Fibroblast of lung (primary cell): ENCODE measurements around the gene DHX32. TPM values are rescaled to one million over a fixed set of nuclear protein-coding genes. Genes with fewer than 3 reads are reported as not detected.

ENCODE experiments used
- DNase-seq, 2 donors: peaks; one replicate each; pipeline versions ENCODE4 v3.0.0 to v3.0.0-alpha.2; 2010; ENCODE audit warnings: low read depth in 2 of 2
- H2AFZ ChIP-seq: 2 replicates; pipeline ENCODE4 v1.5.1; 2012; ENCODE audit warnings: low read length, control low read depth, inconsistent platforms
- H3K27ac ChIP-seq: 2 replicates; pipeline ENCODE4 v1.5.1; 2011; ENCODE audit warnings: low read length, control low read depth; ENCODE audit not compliant: insufficient read depth
- H3K27me3 ChIP-seq: 2 replicates; pipeline ENCODE4 v1.5.1; 2011; ENCODE audit warnings: mild to moderate bottlenecking, low read length; ENCODE audit not compliant: control insufficient read depth, insufficient read depth
- H3K36me3 ChIP-seq: 2 replicates; pipeline ENCODE4 v1.5.1; 2011; ENCODE audit warnings: low read length; ENCODE audit not compliant: control insufficient read depth, insufficient read depth
- H3K4me1 ChIP-seq: 2 replicates; pipeline ENCODE4 v1.5.1; 2011; ENCODE audit warnings: low read length; ENCODE audit not compliant: control insufficient read depth, insufficient read depth; ENCODE audit errors: extremely low read depth
- H3K4me2 ChIP-seq: 2 replicates; pipeline ENCODE4 v1.5.1; 2011; ENCODE audit warnings: low read length, control low read depth; ENCODE audit not compliant: insufficient read depth; ENCODE audit errors: extremely low read depth
- H3K4me3 ChIP-seq, 4 experiments: fragments of 200-600 bp in 1 of 4; sonication (generic) in 1 of 4; replicated peaks in 1 of 4; 2 replicates each; pipeline ENCODE4 v1.5.1; 2011 to 2016; ENCODE audit warnings: low read length in 4 of 4, low read depth in 3 of 4, mild to moderate bottlenecking in 3 of 4, control low read depth in 2 of 4, inconsistent platforms in 1 of 4, mixed read lengths in 1 of 4; ENCODE audit not compliant: insufficient read depth in 1 of 4; ENCODE audit errors: control extremely low read depth in 1 of 4
- H3K79me2 ChIP-seq: 2 replicates; pipeline ENCODE4 v1.5.1; 2012; ENCODE audit warnings: mild to moderate bottlenecking, low read length, inconsistent platforms; ENCODE audit not compliant: control insufficient read depth, insufficient read depth
- H3K9ac ChIP-seq: 2 replicates; pipeline ENCODE4 v1.5.1; 2011; ENCODE audit warnings: mild to moderate bottlenecking, low read length, control low read depth; ENCODE audit not compliant: insufficient read depth
- H3K9me3 ChIP-seq: 2 replicates; pipeline ENCODE4 v1.5.1; 2012; ENCODE audit warnings: low read depth, low read length; ENCODE audit not compliant: control insufficient read depth, insufficient read depth
- H4K20me1 ChIP-seq: 2 replicates; pipeline ENCODE4 v1.5.1; 2011; ENCODE audit warnings: low read length; ENCODE audit not compliant: control insufficient read depth, insufficient read depth; ENCODE audit errors: extremely low read depth
- EZH2 ChIP-seq: IDR thresholded peaks from 2 replicates; pipeline ENCODE4 v1.5.1; 2012; ENCODE audit warnings: low read length, control low read depth, mild to moderate bottlenecking; ENCODE audit errors: missing control alignments
- polyA plus RNA-seq, 2 donors: library from polyadenylated mRNA; depleted of rRNA in 1 of 2; stranded (reverse) in 1 of 2; unstranded in 1 of 2; fragments of >200 nt; gene quantifications; 2 replicates each; pipeline ENCODE4 v1.2.1, GENCODE V29; 2011 to 2012; ENCODE audit warnings: missing spikeins in 1 of 2
- total RNA-seq: library from RNA; depleted of rRNA; stranded (reverse); fragments of >200 nt; gene quantifications from 2 replicates; pipeline ENCODE4 v1.2.1, GENCODE V29; 2014
- TF ChIP-seq, protein P1 (sequence below), 2 donors: IDR thresholded peaks in 1 of 2; conservative IDR thresholded peaks in 1 of 2; 1 replicate in 1 of 2; 2 replicates in 1 of 2; pipeline ENCODE4 v1.5.1; 2011 to 2012; ENCODE audit warnings: low read length in 2 of 2, control low read depth in 1 of 2, inconsistent platforms in 1 of 2, low read depth in 1 of 2, mild to moderate bottlenecking in 1 of 2

DHX32 gene
- total and polyA plus RNA-seq, 2 donors (not counting 1 experiment from before 2014, with no cell fraction given) = 31.1 to 33.7 TPM

DNA sequence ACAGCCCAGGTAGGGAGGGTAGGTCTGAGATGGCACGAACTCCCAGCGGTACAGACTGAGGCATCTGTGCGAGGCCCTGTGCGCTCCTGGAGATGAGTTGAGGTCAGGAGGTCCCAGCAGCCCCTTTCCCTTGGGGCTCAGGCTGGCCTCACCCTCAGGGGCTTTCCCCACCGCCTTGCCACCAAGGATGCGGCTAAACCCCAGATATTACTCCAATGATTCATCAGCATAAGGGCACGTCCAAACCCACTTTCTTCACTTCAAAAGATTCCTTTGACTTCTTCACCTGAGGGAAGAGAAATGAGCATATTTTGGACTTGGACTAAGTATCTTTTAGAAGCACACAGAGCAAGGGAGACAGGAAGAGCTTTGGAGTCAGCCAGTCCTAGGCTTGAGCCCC lies 78.4 kb downstream of the DHX32 start:
- no peak overlapping the region for H2AFZ ChIP-seq
- no peak for TF ChIP-seq EZH2
- TF ChIP-seq, protein P1, sequence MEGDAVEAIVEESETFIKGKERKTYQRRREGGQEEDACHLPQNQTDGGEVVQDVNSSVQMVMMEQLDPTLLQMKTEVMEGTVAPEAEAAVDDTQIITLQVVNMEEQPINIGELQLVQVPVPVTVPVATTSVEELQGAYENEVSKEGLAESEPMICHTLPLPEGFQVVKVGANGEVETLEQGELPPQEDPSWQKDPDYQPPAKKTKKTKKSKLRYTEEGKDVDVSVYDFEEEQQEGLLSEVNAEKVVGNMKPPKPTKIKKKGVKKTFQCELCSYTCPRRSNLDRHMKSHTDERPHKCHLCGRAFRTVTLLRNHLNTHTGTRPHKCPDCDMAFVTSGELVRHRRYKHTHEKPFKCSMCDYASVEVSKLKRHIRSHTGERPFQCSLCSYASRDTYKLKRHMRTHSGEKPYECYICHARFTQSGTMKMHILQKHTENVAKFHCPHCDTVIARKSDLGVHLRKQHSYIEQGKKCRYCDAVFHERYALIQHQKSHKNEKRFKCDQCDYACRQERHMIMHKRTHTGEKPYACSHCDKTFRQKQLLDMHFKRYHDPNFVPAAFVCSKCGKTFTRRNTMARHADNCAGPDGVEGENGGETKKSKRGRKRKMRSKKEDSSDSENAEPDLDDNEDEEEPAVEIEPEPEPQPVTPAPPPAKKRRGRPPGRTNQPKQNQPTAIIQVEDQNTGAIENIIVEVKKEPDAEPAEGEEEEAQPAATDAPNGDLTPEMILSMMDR (conservative IDR thresholded peaks at IDR 0.05 in 1 of 2, IDR thresholded peaks at IDR 0.05 in 1 of 2; ENCODE audit: low read depth in 1 of 2, low read length in 2 of 2) = no peak
- H3K9ac ChIP-seq = no peak overlapping the region
- no peaks in the 10 kb centered on the region for H3K79me2 ChIP-seq
- H3K4me1 ChIP-seq = no peaks in the 10 kb centered on the region
- H3K9me3 ChIP-seq = no peaks in the 10 kb centered on the region
- H3K36me3 ChIP-seq = peaks cover 2% of the 10 kb centered on the region
- no peak for DNase-seq
- no peak overlapping the region for H3K27ac ChIP-seq
- no peaks in the 10 kb centered on the region for H4K20me1 ChIP-seq
- H3K4me2 ChIP-seq = no peak overlapping the region
- no peaks in the 10 kb centered on the region for H3K27me3 ChIP-seq
- H3K4me3 ChIP-seq = no peak overlapping the region

DNA sequence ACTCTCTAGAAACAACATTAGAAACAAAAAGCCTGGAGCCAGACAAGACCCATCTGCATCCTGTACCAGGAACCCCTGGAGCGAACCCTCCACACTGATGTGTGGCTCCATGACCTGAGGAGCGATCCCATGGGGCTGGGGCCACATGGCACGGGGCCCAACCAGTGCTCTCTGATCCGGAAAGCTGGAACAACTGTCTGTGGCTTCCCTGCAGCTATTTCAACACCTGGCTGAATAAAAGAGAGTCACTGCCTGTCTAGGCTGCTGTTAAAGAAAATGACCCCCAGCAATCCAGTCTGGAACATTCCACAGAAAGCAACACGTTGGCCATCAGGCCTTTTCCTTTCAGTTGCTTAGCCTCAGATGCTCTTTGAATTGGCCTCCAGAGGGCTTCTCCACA lies 79.0 kb downstream of the DHX32 start:
- Histone ChIP-seq H4K20me1 (no peaks in the 10 kb centered on the region), H3K27ac (no peak overlapping the region), H3K36me3 (peaks cover 2% of the 10 kb centered on the region), H3K4me1 (no peaks in the 10 kb centered on the region), H3K27me3 (no peaks in the 10 kb centered on the region), H3K9me3 (no peaks in the 10 kb centered on the region), H3K4me2 (no peak overlapping the region), H3K9ac (no peak overlapping the region), H2AFZ (no peak overlapping the region), H3K4me3 (no peak overlapping the region), H3K79me2 (no peaks in the 10 kb centered on the region)
- TF ChIP-seq, protein P1 (conservative IDR thresholded peaks at IDR 0.05 in 1 of 2, IDR thresholded peaks at IDR 0.05 in 1 of 2; ENCODE audit: low read depth in 1 of 2, low read length in 2 of 2) = no peak
- TF ChIP-seq EZH2 = no peak
- no peak for DNase-seq

DNA sequence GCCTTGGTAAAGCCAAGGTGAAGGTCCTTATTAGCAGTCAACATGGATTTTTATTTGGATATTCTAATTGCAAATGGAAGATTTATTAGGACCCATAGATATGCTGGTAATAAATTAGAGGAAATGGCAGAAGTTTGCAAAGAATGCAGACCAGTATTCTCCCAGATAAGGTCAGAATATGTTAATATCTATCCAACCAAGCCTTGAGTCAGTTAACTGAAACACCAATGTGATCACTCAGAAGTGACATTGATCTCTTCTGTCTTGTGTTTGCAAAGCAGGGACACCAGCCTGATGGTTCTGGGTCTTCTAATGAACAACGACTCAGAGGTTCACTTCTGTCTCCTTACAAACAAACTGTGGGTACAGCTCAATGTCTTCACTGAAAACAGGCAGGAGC lies 79.5 kb downstream of the DHX32 start:
- Histone ChIP-seq H3K36me3 (peaks cover 2% of the 10 kb centered on the region), H3K9me3 (no peaks in the 10 kb centered on the region), H2AFZ (no peak overlapping the region), H3K4me3 (no peak overlapping the region), H3K79me2 (no peaks in the 10 kb centered on the region), H3K9ac (no peak overlapping the region), H3K27ac (no peak overlapping the region), H3K4me2 (no peak overlapping the region), H3K4me1 (no peaks in the 10 kb centered on the region), H4K20me1 (no peaks in the 10 kb centered on the region), H3K27me3 (no peaks in the 10 kb centered on the region)
- no peak for TF ChIP-seq EZH2
- TF ChIP-seq, protein P1 (conservative IDR thresholded peaks at IDR 0.05 in 1 of 2, IDR thresholded peaks at IDR 0.05 in 1 of 2; ENCODE audit: low read depth in 1 of 2, low read length in 2 of 2) = no peak
- DNase-seq = no peak
